ENCODE data around the gene LRCOL1.

- TF ChIP-seq, protein P1, sequence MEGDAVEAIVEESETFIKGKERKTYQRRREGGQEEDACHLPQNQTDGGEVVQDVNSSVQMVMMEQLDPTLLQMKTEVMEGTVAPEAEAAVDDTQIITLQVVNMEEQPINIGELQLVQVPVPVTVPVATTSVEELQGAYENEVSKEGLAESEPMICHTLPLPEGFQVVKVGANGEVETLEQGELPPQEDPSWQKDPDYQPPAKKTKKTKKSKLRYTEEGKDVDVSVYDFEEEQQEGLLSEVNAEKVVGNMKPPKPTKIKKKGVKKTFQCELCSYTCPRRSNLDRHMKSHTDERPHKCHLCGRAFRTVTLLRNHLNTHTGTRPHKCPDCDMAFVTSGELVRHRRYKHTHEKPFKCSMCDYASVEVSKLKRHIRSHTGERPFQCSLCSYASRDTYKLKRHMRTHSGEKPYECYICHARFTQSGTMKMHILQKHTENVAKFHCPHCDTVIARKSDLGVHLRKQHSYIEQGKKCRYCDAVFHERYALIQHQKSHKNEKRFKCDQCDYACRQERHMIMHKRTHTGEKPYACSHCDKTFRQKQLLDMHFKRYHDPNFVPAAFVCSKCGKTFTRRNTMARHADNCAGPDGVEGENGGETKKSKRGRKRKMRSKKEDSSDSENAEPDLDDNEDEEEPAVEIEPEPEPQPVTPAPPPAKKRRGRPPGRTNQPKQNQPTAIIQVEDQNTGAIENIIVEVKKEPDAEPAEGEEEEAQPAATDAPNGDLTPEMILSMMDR (IDR thresholded peaks at IDR 0.05; ENCODE audit: insufficient read depth, low read length, poor library complexity, severe bottlenecking), result no peak
- TF ChIP-seq EZH2phosphoT487 (conservative IDR thresholded peaks at IDR 0.05; ENCODE audit: low read length), result no peak
Measured at GRCh38 chr12:132582582-132583410, 27.6 kb downstream of the LRCOL1 start.
